A549 (cell line): Measurements from ENCODE around the gene AZGP1. TPM values are rescaled to one million over a fixed set of nuclear protein-coding genes. Genes with fewer than 3 reads are reported as not detected.
"Not testable (repeated sequence)": the region's sequence is repeated elsewhere in the genome, so short reads cannot be mapped to it uniquely, and the experiment has no call there.

ENCODE experiments used
- ATAC-seq, 2 experiments: fragments of 200-7000 bp in 1 of 2; fragments of >200 bp in 1 of 2; cut with Nextera tagmentation in 1 of 2; cut with Tn5 transposase in 1 of 2; 3 replicates each; pipeline versions ENCODE4 v1.8.0 to v1.9.1; 2018 to 2020; ENCODE audit warnings: mild to moderate bottlenecking in 1 of 2, moderate library complexity in 1 of 2
- CTCF ChIA-PET: fragments of 300-600 bp; sonication (Branson Sonifier 250); formaldehyde crosslinking; extraction: SDS; loops from one replicate; lab custom pipeline; 2021; ENCODE audit warnings: antibody characterized with exemption, inconsistent platforms; lab: Yijun Ruan, JAX
- POLR2A ChIA-PET: fragments of 350-600 bp; formaldehyde crosslinking; extraction: SDS; loops from one replicate; lab custom pipeline; 2021; ENCODE audit warnings: antibody characterized with exemption, inconsistent platforms; lab: Yijun Ruan, JAX
- DNase-seq, 2 experiments: peaks; one replicate each; pipeline versions ENCODE4 v3.0.0 to v3.0.0-alpha.2; 2011 to 2016; ENCODE audit warnings: low read depth in 1 of 2, low spot score in 1 of 2
- FAIRE-seq: peaks from 2 replicates; lab custom pipeline; 2011; peaks lifted over from hg19 to GRCh38; lab: Jason Lieb, UNC
- H3K27ac ChIP-seq, 2 experiments: fragments of >200 bp; sonication (Bioruptor Twin); formaldehyde crosslinking; 3 replicates each; pipeline ENCODE4 v1.5.1; 2016 to 2017
- H3K4me1 ChIP-seq: fragments of >200 bp; sonication (Bioruptor Twin); formaldehyde crosslinking; 3 replicates; pipeline ENCODE4 v1.6.1; 2016
- H3K4me2 ChIP-seq: fragments of >200 bp; sonication (Bioruptor Twin); formaldehyde crosslinking; 3 replicates; pipeline ENCODE4 v1.6.1; 2016
- H3K4me3 ChIP-seq: fragments of >200 bp; sonication (Bioruptor Twin); formaldehyde crosslinking; 3 replicates; pipeline ENCODE4 v1.5.1; 2016
- H3K9me3 ChIP-seq: fragments of >200 bp; sonication (Bioruptor Twin); formaldehyde crosslinking; 3 replicates; pipeline ENCODE4 v1.6.1; 2016
- CBX2 ChIP-seq: fragments of 200-600 bp; sonication (generic); IDR thresholded peaks from 2 replicates; pipeline ENCODE4 v1.6.1; 2016; ENCODE audit warnings: low read depth, mild to moderate bottlenecking, borderline replicate concordance
- CEBPB ChIP-seq, 2 experiments: fragments of >200 bp in 1 of 2; sonication (Bioruptor Twin) in 1 of 2; formaldehyde crosslinking in 1 of 2; IDR thresholded peaks; 2 replicates each; pipeline ENCODE4 v1.6.1; 2012 to 2016
- CHD2 ChIP-seq: fragments of 150-350 bp; IDR thresholded peaks from 2 replicates; pipeline ENCODE4 v1.6.1; 2014; ENCODE audit warnings: low read length; ENCODE audit not compliant: partially characterized antibody
- CHD4 ChIP-seq: fragments of 200-600 bp; sonication (generic); IDR thresholded peaks from 2 replicates; pipeline ENCODE4 v1.6.1; 2016; ENCODE audit warnings: antibody characterized with exemption, mild to moderate bottlenecking, borderline replicate concordance
- EP300 ChIP-seq, 2 experiments: fragments of >200 bp; sonication (Bioruptor Twin); formaldehyde crosslinking; IDR thresholded peaks; 2 replicates in 1 of 2; 3 replicates in 1 of 2; pipeline ENCODE4 v1.6.1; 2016 to 2017
- FOSB ChIP-seq: fragments of 250-450 bp; sonication (Bioruptor Pico); IDR thresholded peaks from 2 replicates; pipeline ENCODE4 v1.5.0; 2020; ENCODE audit warnings: mild to moderate bottlenecking, moderate library complexity
- FOSL2 ChIP-seq, 2 experiments: fragments of 450-650 bp in 1 of 2; fragments of >200 bp in 1 of 2; sonication (Bioruptor Twin) in 1 of 2; formaldehyde crosslinking; IDR thresholded peaks; 2 replicates each; pipeline versions ENCODE4 v1.5.0 to v1.6.1; 2016 to 2020; ENCODE audit warnings: mild to moderate bottlenecking in 1 of 2, moderate library complexity in 1 of 2
- HEYL ChIP-seq: fragments of 250-450 bp; sonication (Bioruptor Pico); IDR thresholded peaks from 2 replicates; pipeline ENCODE4 v1.8.0; 2021; ENCODE audit warnings: mild to moderate bottlenecking, moderate library complexity
- JUNB ChIP-seq: fragments of >200 bp; sonication (Bioruptor Twin); formaldehyde crosslinking; IDR thresholded peaks from 2 replicates; pipeline ENCODE4 v1.6.1; 2016
- KDM1A ChIP-seq: fragments of 200-600 bp; sonication (generic); IDR thresholded peaks from 2 replicates; pipeline ENCODE4 v1.6.1; 2016; ENCODE audit warnings: low read depth, mild to moderate bottlenecking
- MAFK ChIP-seq: fragments of 450-650 bp; IDR thresholded peaks from 2 replicates; pipeline ENCODE4 v1.6.1; 2014; ENCODE audit not compliant: partially characterized antibody
- MAX ChIP-seq: IDR thresholded peaks from 2 replicates; pipeline ENCODE4 v1.6.1; 2012
- MAZ ChIP-seq: fragments of 150-350 bp; IDR thresholded peaks from 2 replicates; pipeline ENCODE4 v1.6.1; 2014; ENCODE audit warnings: antibody characterized with exemption, low read depth, low read length, borderline replicate concordance
- NPAS2 ChIP-seq: fragments of 250-450 bp; sonication (Bioruptor Pico); IDR thresholded peaks from 2 replicates; pipeline ENCODE4 v1.8.0; 2022; ENCODE audit warnings: mild to moderate bottlenecking, moderate library complexity, borderline replicate concordance
- NR3C1 ChIP-seq: fragments of >200 bp; sonication (Bioruptor Twin); formaldehyde crosslinking; IDR thresholded peaks from 3 replicates; pipeline ENCODE4 v1.6.1; 2017
- PHF8 ChIP-seq: fragments of 200-600 bp; sonication (generic); IDR thresholded peaks from 2 replicates; pipeline ENCODE4 v1.6.1; 2016; ENCODE audit warnings: low read depth, mild to moderate bottlenecking, antibody characterized with exemption, moderate library complexity, borderline replicate concordance
- POLR2A ChIP-seq: IDR thresholded peaks from 2 replicates; pipeline ENCODE4 v1.6.1; 2012; ENCODE audit warnings: mild to moderate bottlenecking, low read length
- POLR2AphosphoS2 ChIP-seq: conservative IDR thresholded peaks from 2 replicates; pipeline ENCODE4 v1.6.1; 2012; ENCODE audit warnings: low read length, improper control_type of control experiment, inconsistent platforms
- SMC3 ChIP-seq: fragments of >200 bp; sonication (Bioruptor Twin); formaldehyde crosslinking; IDR thresholded peaks from 3 replicates; pipeline ENCODE4 v1.6.1; 2018; ENCODE audit warnings: inconsistent platforms
- SREBF2 ChIP-seq: fragments of 450-650 bp; IDR thresholded peaks from 2 replicates; pipeline ENCODE4 v1.6.1; 2014; ENCODE audit warnings: mild to moderate bottlenecking, moderate library complexity
- USF2 ChIP-seq: fragments of 450-650 bp; IDR thresholded peaks from 2 replicates; pipeline ENCODE4 v1.6.1; 2014; ENCODE audit warnings: antibody characterized with exemption
- WGBS: methylation state at CpG from one replicate; pipeline ENCODE4 v1.1.6; 2017; ENCODE audit errors: missing lambda C conversion rate; 5-methylcytosine and 5-hydroxymethylcytosine counted together
- polyA plus RNA-seq, 4 experiments: library from polyadenylated mRNA; depleted of rRNA in 3 of 4; stranded (reverse); fragments of >200 nt; fragmentation: RNase III in 1 of 4; extraction: RNeasy Plus Mini Kit Qiagen cat#74134 plus additional on column Dnase treatment in 1 of 4; gene quantifications; 2 replicates in 3 of 4; 3 replicates in 1 of 4; pipeline ENCODE4 v1.2.3, GENCODE V29; 2011 to 2017
- TF ChIP-seq, protein P1 (sequence below): fragments of >200 bp; sonication (Bioruptor Twin); formaldehyde crosslinking; IDR thresholded peaks from 3 replicates; pipeline ENCODE4 v1.6.1; 2016
- TF ChIP-seq, protein P2 (sequence below): fragments of >200 bp; sonication (Bioruptor Twin); formaldehyde crosslinking; IDR thresholded peaks from 3 replicates; pipeline ENCODE4 v1.5.1; 2016
- TF ChIP-seq, protein P3 (sequence below): fragments of 250-450 bp; sonication (Bioruptor Pico); IDR thresholded peaks from 2 replicates; pipeline ENCODE4 v1.5.0; 2021; ENCODE audit warnings: mild to moderate bottlenecking, moderate library complexity, borderline replicate concordance

AZGP1 gene
- polyA plus RNA-seq, 2 of the 4 experiments (the other 2 are of a cell fraction) = 0.13 TPM; not detected in 1

DNA sequence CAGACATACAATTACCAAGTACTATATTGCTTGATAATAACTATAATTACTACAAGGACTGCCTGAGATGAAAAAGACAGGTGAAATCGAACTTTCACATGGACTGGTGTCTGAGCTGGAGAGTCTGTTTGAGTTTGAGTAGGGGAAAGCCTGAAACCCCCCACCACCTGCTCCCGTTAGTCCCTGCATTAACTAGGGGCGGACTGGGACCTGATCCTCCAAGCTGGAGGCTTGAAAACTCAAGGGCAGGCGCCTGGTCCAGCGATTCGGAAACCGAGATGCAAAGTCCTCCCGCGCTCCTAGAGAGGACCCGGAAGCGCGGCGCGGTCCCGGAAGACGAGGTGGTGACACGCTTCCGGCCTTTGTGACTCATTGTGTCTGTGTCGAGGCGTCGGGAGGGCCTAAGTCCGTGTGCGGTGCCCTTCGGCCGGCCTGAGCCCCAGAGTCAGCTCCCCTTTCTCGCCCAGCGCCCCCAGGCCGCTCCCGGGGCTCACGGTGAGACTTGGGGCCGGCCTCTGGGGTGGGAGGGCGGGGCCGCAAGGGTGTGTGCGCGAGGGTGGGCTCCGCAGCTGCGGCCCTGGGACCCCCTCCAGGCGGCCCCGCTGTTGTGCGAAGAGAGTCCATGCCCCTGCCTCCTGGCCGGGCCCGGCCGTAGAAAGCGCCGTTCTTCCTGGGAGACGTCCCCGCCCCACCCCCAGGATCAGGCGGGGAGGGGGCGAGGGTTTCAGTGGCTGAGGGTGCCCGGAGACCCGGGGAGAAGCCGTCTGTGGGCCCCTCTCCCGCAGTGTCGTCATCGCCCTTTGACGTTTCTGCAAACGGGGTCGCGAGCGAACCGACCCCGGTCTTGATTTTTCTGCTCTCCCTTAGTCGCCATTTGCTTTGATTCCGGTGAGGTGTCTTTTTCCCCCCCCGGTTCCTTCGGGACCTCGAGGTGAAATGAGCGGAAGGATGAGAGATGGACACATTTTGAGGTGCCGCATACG, 39.7 kb upstream of the AZGP1 start, which contains the start of gene ZKSCAN1 (continued):
- TF ChIP-seq PHF8 (no peak; the same call in 1 of the 2 replicates), HEYL (CRISPR knock-in tag) (no peak), MAFK (no peak), CHD2 (no peak), CHD4 (no peak), JUNB (peak; percentile 32; the same call in 1 of the 2 replicates), KDM1A (no peak), MAZ (no peak), EP300 (IDR thresholded peaks at IDR 0.05) (0 out of 5 replicates have a peak, but pooled peaks of 1 of the 2 experiments have one; percentile 10), SREBF2 (no peak), FOSL2 (IDR thresholded peaks at IDR 0.05) (peak; percentile 75), FOSL2 (CRISPR knock-in tag; IDR thresholded peaks at IDR 0.05) (peak; percentile 97), NPAS2 (CRISPR knock-in tag) (no peak), CBX2 (no peak), FOSB (CRISPR knock-in tag) (no peak)
- TF ChIP-seq, protein P1, sequence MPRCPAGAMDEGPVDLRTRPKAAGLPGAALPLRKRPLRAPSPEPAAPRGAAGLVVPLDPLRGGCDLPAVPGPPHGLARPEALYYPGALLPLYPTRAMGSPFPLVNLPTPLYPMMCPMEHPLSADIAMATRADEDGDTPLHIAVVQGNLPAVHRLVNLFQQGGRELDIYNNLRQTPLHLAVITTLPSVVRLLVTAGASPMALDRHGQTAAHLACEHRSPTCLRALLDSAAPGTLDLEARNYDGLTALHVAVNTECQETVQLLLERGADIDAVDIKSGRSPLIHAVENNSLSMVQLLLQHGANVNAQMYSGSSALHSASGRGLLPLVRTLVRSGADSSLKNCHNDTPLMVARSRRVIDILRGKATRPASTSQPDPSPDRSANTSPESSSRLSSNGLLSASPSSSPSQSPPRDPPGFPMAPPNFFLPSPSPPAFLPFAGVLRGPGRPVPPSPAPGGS = peak; percentile 69; the same call in 2 of the 3 replicates
- TF ChIP-seq, protein P2, sequence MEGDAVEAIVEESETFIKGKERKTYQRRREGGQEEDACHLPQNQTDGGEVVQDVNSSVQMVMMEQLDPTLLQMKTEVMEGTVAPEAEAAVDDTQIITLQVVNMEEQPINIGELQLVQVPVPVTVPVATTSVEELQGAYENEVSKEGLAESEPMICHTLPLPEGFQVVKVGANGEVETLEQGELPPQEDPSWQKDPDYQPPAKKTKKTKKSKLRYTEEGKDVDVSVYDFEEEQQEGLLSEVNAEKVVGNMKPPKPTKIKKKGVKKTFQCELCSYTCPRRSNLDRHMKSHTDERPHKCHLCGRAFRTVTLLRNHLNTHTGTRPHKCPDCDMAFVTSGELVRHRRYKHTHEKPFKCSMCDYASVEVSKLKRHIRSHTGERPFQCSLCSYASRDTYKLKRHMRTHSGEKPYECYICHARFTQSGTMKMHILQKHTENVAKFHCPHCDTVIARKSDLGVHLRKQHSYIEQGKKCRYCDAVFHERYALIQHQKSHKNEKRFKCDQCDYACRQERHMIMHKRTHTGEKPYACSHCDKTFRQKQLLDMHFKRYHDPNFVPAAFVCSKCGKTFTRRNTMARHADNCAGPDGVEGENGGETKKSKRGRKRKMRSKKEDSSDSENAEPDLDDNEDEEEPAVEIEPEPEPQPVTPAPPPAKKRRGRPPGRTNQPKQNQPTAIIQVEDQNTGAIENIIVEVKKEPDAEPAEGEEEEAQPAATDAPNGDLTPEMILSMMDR = no peak
- TF ChIP-seq, protein P3, sequence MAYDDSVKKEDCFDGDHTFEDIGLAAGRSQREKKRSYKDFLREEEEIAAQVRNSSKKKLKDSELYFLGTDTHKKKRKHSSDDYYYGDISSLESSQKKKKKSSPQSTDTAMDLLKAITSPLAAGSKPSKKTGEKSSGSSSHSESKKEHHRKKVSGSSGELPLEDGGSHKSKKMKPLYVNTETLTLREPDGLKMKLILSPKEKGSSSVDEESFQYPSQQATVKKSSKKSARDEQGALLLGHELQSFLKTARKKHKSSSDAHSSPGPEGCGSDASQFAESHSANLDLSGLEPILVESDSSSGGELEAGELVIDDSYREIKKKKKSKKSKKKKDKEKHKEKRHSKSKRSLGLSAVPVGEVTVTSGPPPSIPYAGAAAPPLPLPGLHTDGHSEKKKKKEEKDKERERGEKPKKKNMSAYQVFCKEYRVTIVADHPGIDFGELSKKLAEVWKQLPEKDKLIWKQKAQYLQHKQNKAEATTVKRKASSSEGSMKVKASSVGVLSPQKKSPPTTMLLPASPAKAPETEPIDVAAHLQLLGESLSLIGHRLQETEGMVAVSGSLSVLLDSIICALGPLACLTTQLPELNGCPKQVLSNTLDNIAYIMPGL = no peak

- H3K27ac ChIP-seq = no peak overlapping the region
- H3K4me2 ChIP-seq = no peak overlapping the region
- H3K4me3 ChIP-seq = no peak overlapping the region
- TF ChIP-seq MAX (no peak), POLR2A (no peak), MAFK (no peak), USF2 (no peak), SMC3 (no peak), POLR2AphosphoS2 (no peak), NR3C1 (no peak), CEBPB (IDR thresholded peaks at IDR 0.05) (no peak)
- CTCF ChIA-PET = interaction anchor here (21.2 kb wide), 1 partner anchor 21 kb away, joined by 155 read pairs; no protein-coding TSS in a partner anchor
- peaks cover 16% of the 10 kb centered on the region for H3K4me1 ChIP-seq
- 77% methylated on average over 3 of the region's 3 CpGs for WGBS
- DNase-seq (no peak), FAIRE-seq (no peak), ATAC-seq (no peak)
- H3K9me3 ChIP-seq = no peaks in the 10 kb centered on the region
- POLR2A ChIA-PET = no interaction called here
Observed at GRCh38 chr7:100013328-100013676, 37.5 kb upstream of the AZGP1 start.

- CTCF ChIA-PET = interaction anchor here (1.3 to 21.2 kb wide), 2 partner anchors 20 to 39 kb away, joined by 3 to 155 read pairs; no protein-coding TSS in a partner anchor
- WGBS = 61% methylated on average over 14 of the region's 14 CpGs
Observed at GRCh38 chr7:100012385-100013327, 36.8 kb upstream of the AZGP1 start.

More at GRCh38 chr7:100012385-100013327, 36.8 kb upstream of the AZGP1 start:
- POLR2A ChIA-PET, H3K27ac ChIP-seq, H3K4me3 ChIP-seq, H3K4me2 ChIP-seq, DNase-seq, FAIRE-seq, ATAC-seq, H3K9me3 ChIP-seq: not testable (repeated sequence)
- H3K4me1 ChIP-seq = peaks cover 13% of the 10 kb centered on the region
